ENCODE results near the gene FRMD4B. TPM values are rescaled to one million over a fixed set of nuclear protein-coding genes. Genes with fewer than 3 reads are reported as not detected.

The FRMD4B gene
- total RNA-seq = 77.7 and 89.7 TPM in 2 replicates
- polyA plus RNA-seq = 58.4 and 66.4 TPM in 2 replicates
- polyA plus RNA-seq (2011; cell fraction: cytosol; rRNA removed) = 54.0 and 54.3 TPM in 2 replicates
- 187 and 208 TPM in 2 replicates for polyA plus RNA-seq (2011; cell fraction: nucleus; rRNA removed)
- 48.6 and 55.5 TPM in 2 replicates for polyA plus RNA-seq (2012)
- polyA minus RNA-seq = 215 and 218 TPM in 2 replicates
- 3.3 TPM for polyA minus RNA-seq (2011; cell fraction: cytosol; rRNA and poly(A)+ RNA removed)
- 236 and 297 TPM in 2 replicates for polyA minus RNA-seq (2011; cell fraction: nucleus; rRNA and poly(A)+ RNA removed)
- Bru-seq, nascent RNA = percentile 94 among the genes with signal in this experiment
- percentile 76 among the genes with signal in this experiment for BruChase-seq, experiment 1, labeled RNA remaining after a 6-hour chase
- BruChase-seq, experiment 2, labeled RNA remaining after a 2-hour chase = percentile 82 among the genes with signal in this experiment
- long read RNA-seq, full-length matches to known transcripts = 1 of 147 reads
- long read RNA-seq, partial matches to known transcripts = 10 of 147 reads
- long read RNA-seq, other reads (novel, unspliced or antisense) = 136 of 147 reads

- no peak within 1 kb of the TSS for H3K27ac ChIP-seq (ENCODE audit: insufficient read depth, low read depth, low read length)
- H3K4me3 ChIP-seq (replicated peaks in 1 of 3; ENCODE audit: insufficient read depth in 1 of 3, low read depth in 1 of 3, low read length in 3 of 3) = peak within 1 kb of the TSS; percentile 18 to 50 (median 33)
- no peaks in the 10 kb centered on the region for H3K9me1 ChIP-seq (replicated peaks; ENCODE audit: control insufficient read depth, extremely low read depth, insufficient read depth, low read length)
- peak within 1 kb of the TSS; percentile 79 for H2AFZ ChIP-seq (ENCODE audit: low read depth, low read length)
- peak within 1 kb of the TSS; percentile 51 for H3K4me2 ChIP-seq (ENCODE audit: insufficient read depth, low read length)
- no peaks in the 10 kb centered on the region for H3K27me3 ChIP-seq (ENCODE audit: control insufficient read depth in 2 of 2, insufficient read depth in 2 of 2, low read length in 2 of 2)
- dilution Hi-C loops (cut with MboI; ENCODE audit: extremely low pct_ligation_motif_present, low sequenced_read_pairs) = no loop called here
- no peak within 1 kb of the TSS for H3K9ac ChIP-seq (replicated peaks; ENCODE audit: extremely low read depth, insufficient read depth, low read length)
- no peaks in the 10 kb centered on the region for H3K79me2 ChIP-seq (ENCODE audit: control insufficient read depth, insufficient read depth, low read length)
- H3K9me3 ChIP-seq (replicated peaks; ENCODE audit: control insufficient read depth, insufficient read depth, low read length) = no peaks in the 10 kb centered on the region
- peaks cover 17% of the 10 kb centered on the region for H3K4me1 ChIP-seq (ENCODE audit: control insufficient read depth, extremely low read depth, insufficient read depth, low read length)
- BruUV-seq (replicated peaks) = no TSS peak
- FAIRE-seq = peak; percentile 54
- TF ChIP-seq GATA2 (IDR thresholded peaks at IDR 0.05; ENCODE audit: insufficient read depth, insufficient read length, low read depth, low read length) = no peak
- TF ChIP-seq, protein P1, sequence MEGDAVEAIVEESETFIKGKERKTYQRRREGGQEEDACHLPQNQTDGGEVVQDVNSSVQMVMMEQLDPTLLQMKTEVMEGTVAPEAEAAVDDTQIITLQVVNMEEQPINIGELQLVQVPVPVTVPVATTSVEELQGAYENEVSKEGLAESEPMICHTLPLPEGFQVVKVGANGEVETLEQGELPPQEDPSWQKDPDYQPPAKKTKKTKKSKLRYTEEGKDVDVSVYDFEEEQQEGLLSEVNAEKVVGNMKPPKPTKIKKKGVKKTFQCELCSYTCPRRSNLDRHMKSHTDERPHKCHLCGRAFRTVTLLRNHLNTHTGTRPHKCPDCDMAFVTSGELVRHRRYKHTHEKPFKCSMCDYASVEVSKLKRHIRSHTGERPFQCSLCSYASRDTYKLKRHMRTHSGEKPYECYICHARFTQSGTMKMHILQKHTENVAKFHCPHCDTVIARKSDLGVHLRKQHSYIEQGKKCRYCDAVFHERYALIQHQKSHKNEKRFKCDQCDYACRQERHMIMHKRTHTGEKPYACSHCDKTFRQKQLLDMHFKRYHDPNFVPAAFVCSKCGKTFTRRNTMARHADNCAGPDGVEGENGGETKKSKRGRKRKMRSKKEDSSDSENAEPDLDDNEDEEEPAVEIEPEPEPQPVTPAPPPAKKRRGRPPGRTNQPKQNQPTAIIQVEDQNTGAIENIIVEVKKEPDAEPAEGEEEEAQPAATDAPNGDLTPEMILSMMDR (IDR thresholded peaks at IDR 0.05; ENCODE audit: extremely low read depth in 1 of 2, insufficient read depth in 1 of 2, low read depth in 1 of 2, low read length in 2 of 2) = peak; percentile 38 to 50
- no peaks in the 10 kb centered on the region for H3K36me3 ChIP-seq (ENCODE audit: control insufficient read depth in 2 of 2, extremely low read depth in 1 of 2, insufficient read depth in 2 of 2, low read length in 2 of 2)
- CTCF ChIA-PET = interaction anchor here (0.6 to 4.0 kb wide), 22 partner anchors 9 to 305 kb away, joined by 3 to 26 read pairs (median 6); no protein-coding TSS in a partner anchor
- POLR2A ChIA-PET = no interaction called here
- peak; percentile 74 for DNase-seq (ENCODE audit: low read depth, low spot score)
- H4K20me1 ChIP-seq (replicated peaks; ENCODE audit: control insufficient read depth, extremely low read depth, insufficient read depth, low read length) = no peaks in the 10 kb centered on the region
- intact Hi-C loops (cut with micrococcal nuclease) = loop anchor here (2.0 kb wide), 1 partner anchor 33 kb away; no protein-coding TSS in a partner anchor
These were observed at the start of gene FRMD4B for GRCh38 chr3:69385723-69386555. FRMD4B (minus strand) TSS chr3:69386088; CDS start chr3:69385989, 99 bp downstream.

All from endothelial cell of umbilical vein (primary cell).